HCT116 (cell line): ENCODE results near the gene SPTB. TPM values are rescaled to one million over a fixed set of nuclear protein-coding genes. Genes with fewer than 3 reads are reported as not detected.

Source experiments
- ATAC-seq: fragments of 200-7000 bp; cut with Tn5 transposase; 2 replicates; pipeline ENCODE4 v1.9.1; 2020; ENCODE audit warnings: mild to moderate bottlenecking, moderate library complexity
- BruUV-seq: library from RNA; stranded (reverse); fragments of 400-500 nt; replicated peaks from 2 replicates; lab custom pipeline; 2021; lab: Mats Ljungman, UMichigan
- CTCF ChIA-PET: fragments of 300-600 bp; sonication (Branson Sonifier 250); formaldehyde crosslinking; loops from one replicate; lab custom pipeline; 2021; ENCODE audit warnings: antibody characterized with exemption; lab: Charles Lee
- POLR2A ChIA-PET: fragments of 300-600, 350-600 bp; sonication (Branson Sonifier 250); formaldehyde crosslinking; loops from one replicate; lab custom pipeline; 2021; ENCODE audit warnings: antibody characterized with exemption; lab: Charles Lee
- RAD21 ChIA-PET, 2 experiments: fragments of 300-600 bp; sonication (Branson Sonifier 250); formaldehyde crosslinking; loops; one replicate each; lab custom pipeline; 2023; ENCODE audit warnings: low total read pairs in 2 of 2; ENCODE audit not compliant: uncharacterized antibody in 2 of 2, unreplicated experiment in 2 of 2, low non-redundant PET in 1 of 2; lab: Charles Lee
- DNase-seq: peaks from one replicate; pipeline ENCODE4 v3.0.0-alpha.2; 2010; ENCODE audit warnings: low read depth, low spot score
- H2AFZ ChIP-seq: fragments of 200-600 bp; shearing (Covaris generic), sonication (generic); 2 replicates; pipeline ENCODE4 v1.6.1; 2017; ENCODE audit warnings: low read depth, mixed run types, mixed read lengths, antibody characterized with exemption, low read length; ENCODE audit not compliant: poor library complexity, severe bottlenecking
- H3K27ac ChIP-seq: 2 replicates; pipeline ENCODE4 v1.5.1; 2012; ENCODE audit warnings: low read depth, low read length
- H3K27me3 ChIP-seq: fragments of 200-600 bp; sonication (generic); 2 replicates; pipeline ENCODE4 v1.6.1; 2016; ENCODE audit warnings: mixed run types, low read length, mixed read lengths; ENCODE audit not compliant: insufficient read depth
- H3K36me3 ChIP-seq, 2 experiments: fragments of 200-500 bp in 1 of 2; fragments of 200-600 bp in 1 of 2; sonication (Bioruptor generic) in 1 of 2; sonication (generic) in 1 of 2; 2 replicates each; pipeline versions ENCODE4 v1.5.1 to v1.6.1; 2014 to 2016; ENCODE audit warnings: low read length in 2 of 2, inconsistent platforms in 1 of 2, mixed read lengths in 1 of 2, mixed run types in 1 of 2; ENCODE audit not compliant: insufficient read depth in 2 of 2, control insufficient read depth in 1 of 2
- H3K4me1 ChIP-seq, 2 experiments: fragments of 200-600 bp in 1 of 2; sonication (generic) in 1 of 2; 2 replicates each; pipeline versions ENCODE4 v1.5.1 to v1.6.1; 2012 to 2017; ENCODE audit warnings: low read length in 2 of 2, inconsistent platforms in 1 of 2, mild to moderate bottlenecking in 1 of 2, mixed read lengths in 1 of 2, mixed run types in 1 of 2, moderate library complexity in 1 of 2; ENCODE audit not compliant: insufficient read depth in 2 of 2, control insufficient read depth in 1 of 2
- H3K4me2 ChIP-seq: fragments of 200-600 bp; sonication (generic); 2 replicates; pipeline ENCODE4 v1.6.1; 2017; ENCODE audit warnings: mixed run types, low read length, mixed read lengths
- H3K4me3 ChIP-seq, 2 experiments: fragments of 200-600 bp in 1 of 2; sonication (generic) in 1 of 2; replicated peaks in 1 of 2; 2 replicates each; pipeline ENCODE4 v1.5.1; 2011 to 2016; ENCODE audit warnings: low read length in 2 of 2, control low read depth in 1 of 2, low read depth in 1 of 2, mild to moderate bottlenecking in 1 of 2, mixed read lengths in 1 of 2, mixed run types in 1 of 2
- H3K79me2 ChIP-seq: fragments of 200-600 bp; sonication (generic); 2 replicates; pipeline ENCODE4 v1.6.1; 2017; ENCODE audit warnings: mild to moderate bottlenecking, mixed run types, low read length, moderate library complexity, mixed read lengths; ENCODE audit not compliant: insufficient read depth
- H3K9ac ChIP-seq: fragments of 200-600 bp; sonication (generic); 2 replicates; pipeline ENCODE4 v1.6.1; 2016; ENCODE audit warnings: low read length, mixed read lengths
- H3K9me2 ChIP-seq: fragments of 200-600 bp; sonication (generic), shearing (Covaris generic); 2 replicates; pipeline ENCODE4 v1.6.1; 2017; ENCODE audit warnings: mixed run types, mild to moderate bottlenecking, moderate library complexity; ENCODE audit not compliant: insufficient read depth
- H3K9me3 ChIP-seq, 2 experiments: fragments of 200-500 bp in 1 of 2; fragments of 200-600 bp in 1 of 2; sonication (Bioruptor generic) in 1 of 2; sonication (generic) in 1 of 2; 2 replicates each; pipeline ENCODE4 v1.6.1; 2014 to 2017; ENCODE audit warnings: low read length in 2 of 2, mixed read lengths in 2 of 2, inconsistent platforms in 1 of 2, low read depth in 1 of 2, mild to moderate bottlenecking in 1 of 2, mixed run types in 1 of 2, moderate library complexity in 1 of 2; ENCODE audit not compliant: control insufficient read depth in 1 of 2, insufficient read depth in 1 of 2
- H4K20me1 ChIP-seq: fragments of 200-600 bp; sonication (generic), shearing (Covaris generic); 2 replicates; pipeline ENCODE4 v1.6.1; 2017; ENCODE audit warnings: mixed run types, mild to moderate bottlenecking, moderate library complexity; ENCODE audit not compliant: insufficient read depth
- CBX3 ChIP-seq: IDR thresholded peaks from 2 replicates; pipeline ENCODE4 v1.6.1; 2012; ENCODE audit warnings: low read depth
- FOSL1 ChIP-seq: IDR thresholded peaks from 2 replicates; pipeline ENCODE4 v1.6.1; 2012; ENCODE audit warnings: low read depth
- SIN3A ChIP-seq: IDR thresholded peaks from 2 replicates; pipeline ENCODE4 v1.6.1; 2012; ENCODE audit warnings: low read depth
- SRF ChIP-seq: IDR thresholded peaks from 2 replicates; pipeline ENCODE4 v1.6.1; 2012; ENCODE audit warnings: low read depth
- YY1 ChIP-seq: IDR thresholded peaks from 2 replicates; pipeline ENCODE4 v1.6.1; 2011; ENCODE audit warnings: low read length, low read depth, moderate library complexity, mild to moderate bottlenecking; ENCODE audit not compliant: insufficient replicate concordance; ENCODE audit errors: extremely low read depth
- ZNF274 ChIP-seq: fragments of 200-500 bp; sonication (Bioruptor generic); IDR thresholded peaks from 2 replicates; pipeline ENCODE4 v1.6.1; 2014; ENCODE audit warnings: mild to moderate bottlenecking, low read depth, low read length, inconsistent platforms
- intact Hi-C: fragments of 100-400 bp; cut with micrococcal nuclease; formaldehyde crosslinking; loops from 2 replicates; pipeline ENCODE4 v1.10.0; 2022
- total RNA-seq: library from RNA; stranded (reverse); gene quantifications from one replicate; pipeline ENCODE4 v1.2.1, GENCODE V29; 2021; ENCODE audit not compliant: unreplicated experiment
- TF ChIP-seq, protein P1 (sequence below), 3 experiments: fragments of 200-600 bp in 1 of 3; sonication (generic) in 1 of 3; IDR thresholded peaks in 2 of 3; conservative IDR thresholded peaks in 1 of 3; 2 replicates each; pipeline ENCODE4 v1.5.1; 2012 to 2017; ENCODE audit warnings: low read depth in 2 of 3, low read length in 2 of 3, antibody characterized with exemption in 1 of 3, borderline replicate concordance in 1 of 3, control low read depth in 1 of 3, mild to moderate bottlenecking in 1 of 3, mixed read lengths in 1 of 3, mixed run types in 1 of 3, moderate library complexity in 1 of 3; ENCODE audit not compliant: insufficient read depth in 1 of 3
- TF ChIP-seq, protein P2 (sequence below): IDR thresholded peaks from 2 replicates; pipeline ENCODE4 v1.6.1; 2012

The SPTB gene
- total RNA-seq, 1 experiment from 2014 or later = 4.2 TPM

DNA sequence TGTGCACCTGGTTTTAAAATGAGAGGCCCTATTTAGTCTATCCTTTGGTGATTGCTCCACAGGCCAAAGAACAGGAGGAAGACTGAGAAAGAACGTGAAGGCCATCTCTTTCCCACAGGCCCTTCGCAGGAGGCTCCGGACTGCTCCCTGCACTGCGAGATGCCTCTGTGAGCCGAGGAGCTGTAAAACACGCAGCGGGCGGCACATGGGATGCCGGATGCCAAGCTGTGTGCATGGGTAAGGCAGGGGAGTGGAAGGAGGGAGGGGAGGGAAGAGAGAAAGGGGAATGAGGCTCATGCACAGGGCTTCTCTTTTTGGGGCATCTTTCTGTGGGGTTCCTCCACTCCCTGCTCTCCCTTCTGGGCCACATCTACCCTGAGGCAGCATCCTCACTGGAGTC, 61.6 kb downstream of the SPTB start:
- H2AFZ ChIP-seq = no peak overlapping the region
- intact Hi-C loops = no loop called here
- no peak overlapping the region for H3K27ac ChIP-seq
- DNase-seq = no peak
- ChIA-PET POLR2A (no interaction called here), RAD21 (no interaction called here), CTCF (no interaction called here)
- H3K9me2 ChIP-seq = no peaks in the 10 kb centered on the region
- no peaks in the 10 kb centered on the region for H4K20me1 ChIP-seq
- H3K9me3 ChIP-seq = no peaks in the 10 kb centered on the region
- TF ChIP-seq CBX3 (no peak), FOSL1 (no peak), SIN3A (no peak), YY1 (no peak), SRF (no peak), ZNF274 (no peak)
- TF ChIP-seq, protein P1, sequence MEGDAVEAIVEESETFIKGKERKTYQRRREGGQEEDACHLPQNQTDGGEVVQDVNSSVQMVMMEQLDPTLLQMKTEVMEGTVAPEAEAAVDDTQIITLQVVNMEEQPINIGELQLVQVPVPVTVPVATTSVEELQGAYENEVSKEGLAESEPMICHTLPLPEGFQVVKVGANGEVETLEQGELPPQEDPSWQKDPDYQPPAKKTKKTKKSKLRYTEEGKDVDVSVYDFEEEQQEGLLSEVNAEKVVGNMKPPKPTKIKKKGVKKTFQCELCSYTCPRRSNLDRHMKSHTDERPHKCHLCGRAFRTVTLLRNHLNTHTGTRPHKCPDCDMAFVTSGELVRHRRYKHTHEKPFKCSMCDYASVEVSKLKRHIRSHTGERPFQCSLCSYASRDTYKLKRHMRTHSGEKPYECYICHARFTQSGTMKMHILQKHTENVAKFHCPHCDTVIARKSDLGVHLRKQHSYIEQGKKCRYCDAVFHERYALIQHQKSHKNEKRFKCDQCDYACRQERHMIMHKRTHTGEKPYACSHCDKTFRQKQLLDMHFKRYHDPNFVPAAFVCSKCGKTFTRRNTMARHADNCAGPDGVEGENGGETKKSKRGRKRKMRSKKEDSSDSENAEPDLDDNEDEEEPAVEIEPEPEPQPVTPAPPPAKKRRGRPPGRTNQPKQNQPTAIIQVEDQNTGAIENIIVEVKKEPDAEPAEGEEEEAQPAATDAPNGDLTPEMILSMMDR (IDR thresholded peaks at IDR 0.05 in 2 of 3, conservative IDR thresholded peaks at IDR 0.05 in 1 of 3; ENCODE audit: borderline replicate concordance in 1 of 3, insufficient read depth in 1 of 3, low read depth in 2 of 3, low read length in 2 of 3) = no peak
- TF ChIP-seq, protein P2, sequence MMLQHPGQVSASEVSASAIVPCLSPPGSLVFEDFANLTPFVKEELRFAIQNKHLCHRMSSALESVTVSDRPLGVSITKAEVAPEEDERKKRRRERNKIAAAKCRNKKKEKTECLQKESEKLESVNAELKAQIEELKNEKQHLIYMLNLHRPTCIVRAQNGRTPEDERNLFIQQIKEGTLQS = no peak
- no peak overlapping the region for H3K9ac ChIP-seq
- no peaks in the 10 kb centered on the region for H3K36me3 ChIP-seq
- ATAC-seq = no peak
- no TSS peak for BruUV-seq
- H3K4me3 ChIP-seq = no peak overlapping the region
- H3K4me2 ChIP-seq = no peak overlapping the region
- H3K79me2 ChIP-seq = no peaks in the 10 kb centered on the region
- H3K4me1 ChIP-seq = peaks cover 9 to 10% of the 10 kb centered on the region in 2 experiments; a peak in 3 of 4 replicates
- H3K27me3 ChIP-seq = peaks cover 9% of the 10 kb centered on the region; the same call in 1 of the 2 replicates
